Astrocyte (in vitro differentiated cells and primary cell): ENCODE measurements around the gene DYRK3.

Experiments
- CTCF ChIP-seq: IDR thresholded peaks from 2 replicates; pipeline ENCODE4 v1.5.1; 2011; ENCODE audit warnings: low read depth, mild to moderate bottlenecking, inconsistent platforms, low read length, moderate library complexity; ENCODE audit not compliant: insufficient read depth
- EZH2 ChIP-seq: IDR thresholded peaks from 2 replicates; pipeline ENCODE4 v1.6.1; 2012; ENCODE audit warnings: mild to moderate bottlenecking, low read length, inconsistent platforms; ENCODE audit not compliant: insufficient read depth

DNA sequence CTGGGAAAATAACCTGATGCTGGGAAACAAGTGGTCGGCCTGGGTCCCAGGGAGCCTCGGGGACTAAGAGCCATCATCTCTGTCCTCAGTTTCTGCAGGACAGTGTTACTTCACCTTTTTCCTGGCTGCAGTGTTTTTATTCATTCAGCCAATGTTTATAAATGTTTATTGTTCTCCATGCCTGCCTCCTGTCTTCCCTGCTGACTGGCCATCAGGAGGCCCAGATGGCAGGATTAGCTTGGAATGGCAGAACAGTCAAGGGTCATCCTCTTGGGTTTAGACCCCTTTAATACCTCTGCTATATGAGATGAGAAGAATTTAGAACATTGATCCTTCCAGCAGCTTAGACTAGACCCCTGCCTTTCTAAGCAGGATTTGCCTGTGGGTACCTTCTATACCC, 62.7 kb downstream of the DYRK3 start:
- TF ChIP-seq EZH2: no peak
- no peak for TF ChIP-seq CTCF
